IMR-90 (cell line): Measurements from ENCODE around the gene OFD1. TPM values are rescaled to one million over a fixed set of nuclear protein-coding genes. Genes with fewer than 3 reads are reported as not detected.

Source experiments
- ATAC-seq: fragments of 200-7000 bp; cut with Tn5 transposase; 2 replicates; pipeline ENCODE4 v1.9.1; 2020; ENCODE audit warnings: low read depth, mild to moderate bottlenecking, moderate library complexity
- BruUV-seq: library from RNA; stranded (reverse); fragments of 400-500 nt; replicated peaks from 2 replicates; lab custom pipeline; 2021; lab: Mats Ljungman, UMichigan
- CTCF ChIA-PET: fragments of 300-600 bp; formaldehyde crosslinking; extraction: SDS; loops from one replicate; lab custom pipeline; 2021; ENCODE audit warnings: antibody characterized with exemption; lab: Yijun Ruan, JAX
- POLR2A ChIA-PET: fragments of 300-600 bp; sonication (Branson Sonifier 250); formaldehyde crosslinking; loops from one replicate; lab custom pipeline; 2022; ENCODE audit warnings: antibody characterized with exemption; ENCODE audit not compliant: unreplicated experiment; lab: Charles Lee
- DNase-seq: peaks from one replicate; pipeline ENCODE4 v3.0.0; 2013
- H2AFZ ChIP-seq: replicated peaks from 2 replicates; pipeline ENCODE3; 2013; ENCODE audit warnings: low read length, mild to moderate bottlenecking; ENCODE audit not compliant: poor library complexity
- H2AK5ac ChIP-seq: 2 replicates; pipeline ENCODE4 v1.6.1; 2013; ENCODE audit warnings: low read depth, low read length, inconsistent platforms
- H2AK9ac ChIP-seq: replicated peaks from 2 replicates; pipeline ENCODE3; 2013; ENCODE audit warnings: mild to moderate bottlenecking, low read depth, low read length, moderate library complexity; ENCODE audit not compliant: poor library complexity
- H2BK120ac ChIP-seq: 2 replicates; pipeline ENCODE4 v1.6.1; 2013; ENCODE audit warnings: low read depth, low read length, inconsistent platforms
- H2BK15ac ChIP-seq: 3 replicates; pipeline ENCODE4 v1.6.1; 2013; ENCODE audit warnings: low read depth, low read length, inconsistent platforms
- H2BK20ac ChIP-seq: 2 replicates; pipeline ENCODE4 v1.6.1; 2013; ENCODE audit warnings: low read depth, mild to moderate bottlenecking, inconsistent platforms, low read length, moderate library complexity
- H2BK5ac ChIP-seq: 2 replicates; pipeline ENCODE4 v1.6.1; 2013; ENCODE audit warnings: mild to moderate bottlenecking, low read depth, low read length, inconsistent platforms; ENCODE audit not compliant: poor library complexity, severe bottlenecking
- H3K14ac ChIP-seq: replicated peaks from 2 replicates; pipeline ENCODE4 v1.6.1; 2013; ENCODE audit warnings: low read depth, low read length, inconsistent platforms
- H3K18ac ChIP-seq: 2 replicates; pipeline ENCODE4 v1.6.1; 2013; ENCODE audit warnings: low read depth, low read length, control low read depth
- H3K23ac ChIP-seq: 2 replicates; pipeline ENCODE4 v1.6.1; 2013; ENCODE audit warnings: low read depth, low read length, inconsistent platforms
- H3K27ac ChIP-seq: 2 replicates; pipeline ENCODE4 v1.5.1; 2013; ENCODE audit warnings: mild to moderate bottlenecking, control low read depth, low read length; ENCODE audit not compliant: insufficient read depth
- H3K27me3 ChIP-seq: 2 replicates; pipeline ENCODE4 v1.6.1; 2013; ENCODE audit warnings: low read length; ENCODE audit not compliant: control insufficient read depth, insufficient read depth
- H3K36me3 ChIP-seq: 2 replicates; pipeline ENCODE4 v1.6.1; 2013; ENCODE audit warnings: low read length, mixed read lengths; ENCODE audit not compliant: control insufficient read depth, insufficient read depth
- H3K4ac ChIP-seq: 2 replicates; pipeline ENCODE4 v1.6.1; 2013; ENCODE audit warnings: low read depth, low read length, inconsistent platforms
- H3K4me1 ChIP-seq: 2 replicates; pipeline ENCODE4 v1.6.1; 2013; ENCODE audit warnings: low read length, mixed read lengths; ENCODE audit not compliant: control insufficient read depth, insufficient read depth
- H3K4me2 ChIP-seq: 2 replicates; pipeline ENCODE4 v1.6.1; 2013; ENCODE audit warnings: low read depth, mild to moderate bottlenecking, control low read depth, low read length, moderate library complexity
- H3K4me3 ChIP-seq: 2 replicates; pipeline ENCODE4 v1.5.1; 2013; ENCODE audit warnings: low read depth, mild to moderate bottlenecking, control low read depth, low read length, moderate library complexity; ENCODE audit not compliant: insufficient read depth
- H3K56ac ChIP-seq: 2 replicates; pipeline ENCODE4 v1.6.1; 2013; ENCODE audit warnings: low read length, inconsistent platforms; ENCODE audit not compliant: insufficient read depth; ENCODE audit errors: extremely low read depth
- H3K79me1 ChIP-seq, 2 experiments: 2 replicates each; pipeline ENCODE4 v1.6.1; 2013; ENCODE audit warnings: low read length in 2 of 2, inconsistent platforms in 1 of 2, low read depth in 1 of 2
- H3K9ac ChIP-seq: 2 replicates; pipeline ENCODE4 v1.6.1; 2013; ENCODE audit warnings: low read depth, low read length, control low read depth
- H3K9me1 ChIP-seq: 2 replicates; pipeline ENCODE4 v1.6.1; 2013; ENCODE audit warnings: low read length, inconsistent platforms; ENCODE audit not compliant: insufficient read depth
- H3K9me3 ChIP-seq: 2 replicates; pipeline ENCODE4 v1.6.1; 2013; ENCODE audit warnings: low read length; ENCODE audit not compliant: control insufficient read depth, insufficient read depth
- H4K20me1 ChIP-seq: 2 replicates; pipeline ENCODE4 v1.6.1; 2013; ENCODE audit warnings: low read length, inconsistent platforms; ENCODE audit not compliant: insufficient read depth
- H4K5ac ChIP-seq: 2 replicates; pipeline ENCODE4 v1.6.1; 2013; ENCODE audit warnings: mild to moderate bottlenecking, low read depth, low read length, control low read depth
- H4K8ac ChIP-seq, 2 experiments: 2 replicates each; pipeline ENCODE4 v1.6.1; 2013; ENCODE audit warnings: low read depth in 2 of 2, low read length in 2 of 2, control low read depth in 1 of 2, inconsistent platforms in 1 of 2
- H4K91ac ChIP-seq: 2 replicates; pipeline ENCODE4 v1.6.1; 2013; ENCODE audit warnings: low read depth, low read length, inconsistent platforms; ENCODE audit not compliant: insufficient read depth
- BHLHE40 ChIP-seq: fragments of 150-350 bp; IDR thresholded peaks from 2 replicates; pipeline ENCODE4 v1.6.1; 2016; ENCODE audit warnings: mild to moderate bottlenecking, low read depth, low read length
- CEBPB ChIP-seq: IDR thresholded peaks from 2 replicates; pipeline ENCODE4 v1.6.1; 2012; ENCODE audit warnings: low read depth, low read length, improper control_type of control experiment
- CHD1 ChIP-seq: IDR thresholded peaks from 2 replicates; pipeline ENCODE4 v1.6.1; 2012; ENCODE audit warnings: low read depth, low read length, improper control_type of control experiment
- CTCF ChIP-seq: conservative IDR thresholded peaks from 2 replicates; pipeline ENCODE4 v1.5.1; 2012; ENCODE audit warnings: mild to moderate bottlenecking, low read depth, low read length, improper control_type of control experiment
- FOS ChIP-seq: fragments of 150-350 bp; IDR thresholded peaks from 2 replicates; pipeline ENCODE4 v1.6.1; 2016; ENCODE audit warnings: low read depth, low read length
- MAFK ChIP-seq: IDR thresholded peaks from 2 replicates; pipeline ENCODE4 v1.6.1; 2012; ENCODE audit warnings: low read depth, low read length, improper control_type of control experiment
- MAZ ChIP-seq: IDR thresholded peaks from 2 replicates; pipeline ENCODE4 v1.6.1; 2012; ENCODE audit warnings: low read depth, mild to moderate bottlenecking, low read length, improper control_type of control experiment, moderate library complexity, borderline replicate concordance
- MXI1 ChIP-seq: IDR thresholded peaks from 2 replicates; pipeline ENCODE4 v1.6.1; 2012; ENCODE audit warnings: low read depth, mild to moderate bottlenecking, low read length, moderate library complexity, borderline replicate concordance
- NFE2L2 ChIP-seq: fragments of 150-350 bp; IDR thresholded peaks from 2 replicates; pipeline ENCODE4 v1.6.1; 2016; ENCODE audit warnings: low read depth, mild to moderate bottlenecking, low read length
- POLR2A ChIP-seq: IDR thresholded peaks from 2 replicates; pipeline ENCODE4 v1.6.1; 2012; ENCODE audit warnings: mild to moderate bottlenecking, low read depth, low read length
- RAD21 ChIP-seq: IDR thresholded peaks from 2 replicates; pipeline ENCODE4 v1.6.1; 2012; ENCODE audit warnings: low read length, improper control_type of control experiment
- RCOR1 ChIP-seq: IDR thresholded peaks from 2 replicates; pipeline ENCODE4 v1.6.1; 2012; ENCODE audit warnings: mild to moderate bottlenecking, low read length, improper control_type of control experiment; ENCODE audit not compliant: insufficient replicate concordance
- RFX5 ChIP-seq: IDR thresholded peaks from 2 replicates; pipeline ENCODE4 v1.8.0; 2012; ENCODE audit warnings: low read depth, mild to moderate bottlenecking, low read length, moderate library complexity
- SMC3 ChIP-seq: fragments of 150-350 bp; IDR thresholded peaks from 2 replicates; pipeline ENCODE4 v1.6.1; 2016; ENCODE audit warnings: low read depth, mild to moderate bottlenecking, antibody characterized with exemption, low read length, moderate library complexity
- WGBS, 2 experiments: methylation state at CpG; one replicate each; pipeline versions ENCODE4 v1.1.5 to v1.1.7; 2013; ENCODE audit warnings: missing lambda C conversion rate in 2 of 2; ENCODE audit not compliant: insufficient read length in 1 of 2; ENCODE audit errors: extremely low coverage in 2 of 2; 5-methylcytosine and 5-hydroxymethylcytosine counted together
- dilution Hi-C: fragments of 300-500 bp; cut with HindIII; formaldehyde crosslinking; loops from one replicate; pipeline ENCODE4 v1.14.3; 2018; ENCODE audit warnings: low sequenced_read_pairs; ENCODE audit not compliant: unreplicated experiment
- in situ Hi-C: fragments of 300-500 bp; cut with MboI; formaldehyde crosslinking; loops from 3 replicates; pipeline ENCODE4 v1.14.3; 2019; ENCODE audit warnings: low sequenced_read_pairs, inconsistent platforms, mixed read lengths
- intact Hi-C: fragments of 100-400 bp; cut with micrococcal nuclease; formaldehyde crosslinking; loops from 2 replicates; pipeline ENCODE4 v1.10.0; 2022
- polyA plus RNA-seq, 3 experiments: library from polyadenylated mRNA; depleted of rRNA; stranded (reverse); fragments of >200 nt; gene quantifications; 2 replicates each; pipeline ENCODE4 v1.2.3, GENCODE V29; 2012; ENCODE audit warnings: low replicate concordance in 1 of 3
- total RNA-seq: library from RNA; depleted of rRNA; stranded (reverse); fragments of >200 nt; gene quantifications from 2 replicates; pipeline ENCODE4 v1.2.3, GENCODE V29; 2012
- TF ChIP-seq, protein P1 (sequence below): fragments of 150-350 bp; IDR thresholded peaks from 2 replicates; pipeline ENCODE4 v1.6.1; 2016; ENCODE audit warnings: low read depth, mild to moderate bottlenecking, low read length, moderate library complexity, borderline replicate concordance
- TF ChIP-seq, protein P2 (sequence below): fragments of 150-350 bp; IDR thresholded peaks from 2 replicates; pipeline ENCODE4 v1.6.1; 2017; ENCODE audit warnings: mild to moderate bottlenecking, antibody characterized with exemption, low read length, low read depth

The OFD1 gene
- total and polyA plus RNA-seq, 2 of the 4 experiments (the other 2 are of a cell fraction) = 8.4 to 8.6 TPM

- peak overlapping the region; percentile 77 for H3K23ac ChIP-seq
- H2BK15ac ChIP-seq = no peak overlapping the region
- H2BK20ac ChIP-seq = peak overlapping the region; percentile 31; the same call in 1 of the 2 replicates
- H4K8ac ChIP-seq = peak overlapping the region; percentile 29 to 37; a peak in 2 of 4 replicates
- peak overlapping the region; percentile 83 for H3K9ac ChIP-seq
- H3K4ac ChIP-seq = peak overlapping the region; percentile 83
- peak overlapping the region; percentile 93 for H2AK9ac ChIP-seq
- H3K18ac ChIP-seq = peak overlapping the region; percentile 59
- H3K56ac ChIP-seq = peak overlapping the region; percentile 63
- H3K9me1 ChIP-seq = 0 out of 2 replicates have a peak, but pooled peaks cover 3% of the 10 kb centered on the region
- peak overlapping the region; percentile 85 for H3K14ac ChIP-seq
- no TSS peak for BruUV-seq
- H4K91ac ChIP-seq = peak overlapping the region; percentile 60; the same call in 1 of the 2 replicates
- peak overlapping the region; percentile 86 for H3K4me3 ChIP-seq
- dilution Hi-C loops = no loop called here
- DNase-seq (peak; percentile 40), ATAC-seq (no peak)
- intact Hi-C loops = loop anchor here (2.0 to 5.0 kb wide), 3 partner anchors 31 to 43 kb away; partner anchors contain the start of genes OFD1 and TRAPPC2
- ChIA-PET POLR2A (no interaction called here), CTCF (no interaction called here)
- peaks cover 7% of the 10 kb centered on the region for H3K4me1 ChIP-seq
- peaks cover 4% of the 10 kb centered on the region for H3K27me3 ChIP-seq
- peak overlapping the region; percentile 90 for H3K27ac ChIP-seq
- in situ Hi-C loops = no loop called here
- peak overlapping the region; percentile 96 for H2AFZ ChIP-seq
- TF ChIP-seq, protein P1, sequence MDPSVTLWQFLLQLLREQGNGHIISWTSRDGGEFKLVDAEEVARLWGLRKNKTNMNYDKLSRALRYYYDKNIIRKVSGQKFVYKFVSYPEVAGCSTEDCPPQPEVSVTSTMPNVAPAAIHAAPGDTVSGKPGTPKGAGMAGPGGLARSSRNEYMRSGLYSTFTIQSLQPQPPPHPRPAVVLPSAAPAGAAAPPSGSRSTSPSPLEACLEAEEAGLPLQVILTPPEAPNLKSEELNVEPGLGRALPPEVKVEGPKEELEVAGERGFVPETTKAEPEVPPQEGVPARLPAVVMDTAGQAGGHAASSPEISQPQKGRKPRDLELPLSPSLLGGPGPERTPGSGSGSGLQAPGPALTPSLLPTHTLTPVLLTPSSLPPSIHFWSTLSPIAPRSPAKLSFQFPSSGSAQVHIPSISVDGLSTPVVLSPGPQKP = no peak
- TF ChIP-seq POLR2A (no peak), MAZ (no peak), RCOR1 (no peak), MAFK (no peak), CEBPB (peak; percentile 66), FOS (no peak), BHLHE40 (peak; percentile 90), SMC3 (no peak), RFX5 (no peak), NFE2L2 (no peak), CHD1 (no peak), MXI1 (no peak), CTCF (no peak), RAD21 (no peak)
- TF ChIP-seq, protein P2, sequence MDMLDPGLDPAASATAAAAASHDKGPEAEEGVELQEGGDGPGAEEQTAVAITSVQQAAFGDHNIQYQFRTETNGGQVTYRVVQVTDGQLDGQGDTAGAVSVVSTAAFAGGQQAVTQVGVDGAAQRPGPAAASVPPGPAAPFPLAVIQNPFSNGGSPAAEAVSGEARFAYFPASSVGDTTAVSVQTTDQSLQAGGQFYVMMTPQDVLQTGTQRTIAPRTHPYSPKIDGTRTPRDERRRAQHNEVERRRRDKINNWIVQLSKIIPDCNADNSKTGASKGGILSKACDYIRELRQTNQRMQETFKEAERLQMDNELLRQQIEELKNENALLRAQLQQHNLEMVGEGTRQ = peak; percentile 89
- peak overlapping the region; percentile 31 for H4K5ac ChIP-seq
- no peaks in the 10 kb centered on the region; the same call in 1 of the 2 replicates for H3K36me3 ChIP-seq
- peak overlapping the region; percentile 73 for H2BK5ac ChIP-seq
- H2BK120ac ChIP-seq = peak overlapping the region; percentile 36; the same call in 1 of the 2 replicates
- H4K20me1 ChIP-seq = peaks cover 27% of the 10 kb centered on the region
- H3K4me2 ChIP-seq = peak overlapping the region; percentile 85
- 16% methylated on average over 5 of the region's 16 CpGs; no CpG with 5 or more reads in 1 of the 2 experiments for WGBS, 2 experiments
- no peaks in the 10 kb centered on the region for H3K9me3 ChIP-seq
- peaks cover 18 to 33% of the 10 kb centered on the region in 2 experiments; a peak in 3 of 4 replicates for H3K79me1 ChIP-seq
- no peak overlapping the region for H2AK5ac ChIP-seq
These were observed 44.8 kb upstream of the OFD1 start for GRCh38 chrX:13689741-13690211.
